Measurements from ENCODE around the gene CRYL1.

CRYL1 gene

DNA sequence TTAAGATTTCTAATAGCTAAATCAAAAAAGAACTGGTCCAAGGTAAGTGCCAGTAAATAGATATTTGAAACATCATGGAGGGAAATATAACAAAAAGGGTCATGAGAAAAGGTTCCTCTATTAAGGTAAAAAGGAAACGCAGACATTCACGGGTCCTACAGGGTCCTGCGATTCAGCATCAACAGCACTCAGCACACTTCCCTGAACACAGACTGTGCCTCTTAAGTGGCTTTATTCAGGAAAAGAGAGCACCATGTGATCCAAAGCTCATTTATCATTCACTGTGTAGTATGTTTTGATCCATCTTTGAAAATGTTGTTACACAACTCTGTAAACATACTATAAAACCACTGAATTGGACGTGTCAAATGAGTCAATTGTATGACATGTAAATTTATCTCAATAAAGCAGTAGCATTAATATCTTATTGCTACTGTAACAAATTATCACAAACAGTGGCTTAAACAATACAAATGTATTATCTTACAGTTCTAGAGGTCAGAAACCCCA, 33.7 kb downstream of the CRYL1 start:
- no peak for ATAC-seq

DNA sequence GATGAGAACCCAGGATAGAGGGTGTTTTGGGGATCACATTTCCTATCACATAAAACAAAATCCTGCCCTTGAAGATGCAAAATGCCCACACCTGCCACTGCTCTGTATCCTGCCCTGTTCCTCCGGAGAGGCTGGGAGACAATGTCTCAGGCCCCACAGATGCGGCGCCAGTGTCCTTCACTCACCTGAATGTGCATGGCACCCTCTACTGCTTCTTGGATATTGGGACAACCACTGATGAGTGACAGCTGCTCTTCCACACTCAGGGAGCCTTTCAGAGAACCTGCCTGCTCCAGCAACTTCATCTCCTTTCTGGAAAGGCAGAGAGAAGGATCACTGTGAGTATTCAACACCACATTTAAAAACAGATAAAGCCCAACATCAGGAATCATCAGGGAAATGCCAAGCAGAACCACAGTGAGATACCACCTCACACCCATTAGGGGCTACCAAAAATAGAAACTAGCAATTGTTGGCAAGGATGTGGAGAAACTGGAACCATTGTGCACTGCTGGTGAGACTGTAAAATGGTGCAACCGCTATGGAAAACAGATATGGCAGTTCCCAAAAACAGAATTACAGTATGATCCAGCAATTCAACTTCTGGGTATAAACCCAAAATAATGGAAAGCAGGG, 36.4 kb downstream of the CRYL1 start:
- ATAC-seq: peak in 1 of 2 donors; percentile 68

DNA sequence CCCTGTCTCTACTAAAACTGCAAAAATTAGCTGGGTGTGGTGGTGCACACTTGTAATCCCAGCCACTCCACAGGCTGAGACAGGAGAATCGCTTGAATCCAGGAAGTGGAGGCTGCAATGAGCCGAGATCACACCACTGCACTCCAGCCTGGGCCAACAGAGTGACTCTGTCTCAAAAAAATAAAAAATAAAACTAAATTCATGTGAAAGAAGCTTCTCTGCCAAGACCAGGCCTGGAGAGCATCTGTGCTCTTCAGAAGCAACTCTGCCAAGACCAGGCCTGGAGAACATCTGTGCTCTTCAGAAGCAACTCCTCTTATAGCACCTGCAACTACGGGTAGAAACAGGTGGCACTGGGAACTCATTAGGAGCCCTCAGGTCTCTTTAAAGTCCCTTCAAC, 37.7 kb downstream of the CRYL1 start:
- no peak for ATAC-seq

DNA sequence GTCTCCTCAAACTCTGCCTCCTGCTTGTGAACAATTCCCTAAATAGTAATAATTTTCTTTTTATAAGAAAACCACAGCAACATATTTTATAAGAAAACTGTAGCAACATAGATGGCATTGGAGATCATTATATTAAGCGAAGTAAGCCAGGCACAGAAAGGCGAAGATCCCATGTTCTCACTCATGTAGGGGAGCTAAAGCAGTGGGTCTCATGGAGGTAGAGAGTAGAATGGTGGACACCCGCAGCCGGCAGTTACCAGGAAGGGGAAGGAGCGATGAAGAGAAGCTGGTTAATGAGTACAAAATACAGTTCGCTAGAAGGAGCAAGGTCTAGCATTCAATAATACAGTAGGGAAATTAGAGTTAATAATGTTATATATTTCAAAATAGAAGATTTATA, 42.9 kb downstream of the CRYL1 start:
- no peak for ATAC-seq

- no peak for ATAC-seq
Measured at GRCh38 chr13:20482275-20482761, 43.3 kb downstream of the CRYL1 start.

GRCh38 chr13:20477394-20477793, 48.3 kb downstream of the CRYL1 start:
- ATAC-seq: no peak

DNA sequence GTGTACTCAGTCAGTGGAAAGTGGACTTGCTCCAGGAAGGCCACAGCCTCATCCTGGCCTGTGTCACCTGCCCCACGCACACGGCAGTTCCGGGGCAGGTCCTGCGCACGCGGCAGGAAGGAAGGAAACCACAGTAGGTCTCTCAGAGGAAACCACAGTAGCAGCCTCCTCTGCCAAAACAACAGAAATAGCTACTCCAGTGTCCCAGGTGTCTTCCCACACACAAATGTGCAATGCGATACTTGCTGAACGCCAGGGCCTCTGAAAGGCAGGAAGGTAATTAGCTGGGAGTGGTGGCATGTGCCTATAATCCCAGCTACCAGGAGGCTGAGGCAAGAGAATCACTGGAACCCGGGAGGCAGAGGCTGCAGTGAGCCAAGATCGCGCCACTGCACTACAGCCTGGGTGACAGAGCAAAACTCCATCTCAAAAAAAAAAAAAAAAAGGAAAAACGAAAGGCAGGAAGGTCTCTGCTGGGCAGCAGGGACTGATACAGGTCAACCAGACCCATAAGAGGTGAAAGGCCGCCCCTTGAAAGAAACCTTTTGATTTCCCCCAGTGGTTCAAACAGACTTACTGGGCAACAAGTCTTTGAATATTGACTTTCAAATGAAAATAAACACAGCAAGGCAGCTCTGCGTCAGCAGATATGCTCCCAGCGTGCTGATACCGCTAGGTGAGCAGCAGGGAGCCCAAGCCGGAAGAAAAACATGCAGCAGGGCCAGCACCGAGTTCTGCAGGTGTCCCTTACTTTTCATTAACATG, 49.5 kb downstream of the CRYL1 start:
- peak; percentile 90 to 95 for ATAC-seq

GRCh38 chr13:20474515-20474914, 51.1 kb downstream of the CRYL1 start:
- ATAC-seq: no peak

DNA sequence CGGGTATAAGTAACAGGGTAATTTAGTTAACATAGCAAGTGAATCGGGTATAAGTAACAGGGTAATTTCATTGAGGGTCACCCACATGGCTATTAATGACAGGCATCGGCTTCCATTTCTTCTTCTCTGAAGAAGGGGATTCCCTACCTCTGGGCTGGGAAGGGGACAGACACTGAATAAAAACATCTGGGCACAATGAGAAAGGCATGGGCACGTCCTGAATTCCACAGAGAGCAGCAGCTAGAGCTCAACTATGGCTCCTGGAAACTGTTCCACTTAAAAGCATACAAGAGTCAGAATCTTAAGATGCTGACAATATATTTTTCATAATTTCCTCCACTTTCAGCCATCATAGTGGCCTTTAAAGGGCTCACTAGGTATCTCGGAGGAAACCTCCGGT, 51.8 kb downstream of the CRYL1 start:
- no peak for ATAC-seq

- ATAC-seq: no peak
Measured at GRCh38 chr13:20473139-20473538, 52.5 kb downstream of the CRYL1 start.

- no peak for ATAC-seq
Measured at GRCh38 chr13:20472531-20472930, 53.1 kb downstream of the CRYL1 start.

DNA sequence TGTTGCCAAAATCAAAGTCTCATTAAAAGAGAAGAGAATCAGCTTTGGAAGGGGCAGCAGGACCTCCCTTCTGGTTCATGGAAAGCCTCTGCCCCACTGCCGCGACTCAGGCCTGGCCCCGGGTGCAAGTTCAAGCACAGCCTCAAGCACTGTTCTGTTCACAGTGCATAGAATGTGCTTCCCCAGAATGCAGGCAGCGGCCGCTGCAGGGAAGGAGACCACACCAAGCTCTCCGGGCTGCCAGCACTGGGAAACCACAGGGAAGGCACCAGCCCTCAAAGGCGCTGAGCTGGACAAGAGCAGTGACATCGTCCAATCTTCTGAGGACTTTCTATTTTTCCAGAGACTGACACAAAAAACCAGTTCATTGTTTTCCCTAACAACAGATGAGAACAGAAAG, 55.5 kb downstream of the CRYL1 start:
- ATAC-seq: no peak

DNA sequence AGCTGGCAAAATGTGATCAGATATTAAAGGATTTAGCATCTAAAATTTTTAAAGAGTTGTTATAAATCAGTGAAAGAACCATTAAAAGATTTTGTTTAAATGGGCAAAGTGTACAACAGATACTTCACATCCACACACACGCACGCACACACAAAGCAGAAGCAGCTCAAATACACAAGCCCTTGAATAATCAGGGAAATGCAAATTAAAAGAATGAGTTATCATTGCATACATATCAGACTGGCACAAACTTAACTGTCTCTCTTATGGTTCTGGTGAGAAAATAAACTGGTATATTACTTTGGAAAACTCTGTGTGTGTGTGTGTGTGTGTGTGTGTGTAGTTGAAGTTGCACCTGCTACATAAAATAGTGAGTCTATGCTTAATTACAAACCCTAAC, 59.3 kb downstream of the CRYL1 start:
- ATAC-seq: no peak

DNA sequence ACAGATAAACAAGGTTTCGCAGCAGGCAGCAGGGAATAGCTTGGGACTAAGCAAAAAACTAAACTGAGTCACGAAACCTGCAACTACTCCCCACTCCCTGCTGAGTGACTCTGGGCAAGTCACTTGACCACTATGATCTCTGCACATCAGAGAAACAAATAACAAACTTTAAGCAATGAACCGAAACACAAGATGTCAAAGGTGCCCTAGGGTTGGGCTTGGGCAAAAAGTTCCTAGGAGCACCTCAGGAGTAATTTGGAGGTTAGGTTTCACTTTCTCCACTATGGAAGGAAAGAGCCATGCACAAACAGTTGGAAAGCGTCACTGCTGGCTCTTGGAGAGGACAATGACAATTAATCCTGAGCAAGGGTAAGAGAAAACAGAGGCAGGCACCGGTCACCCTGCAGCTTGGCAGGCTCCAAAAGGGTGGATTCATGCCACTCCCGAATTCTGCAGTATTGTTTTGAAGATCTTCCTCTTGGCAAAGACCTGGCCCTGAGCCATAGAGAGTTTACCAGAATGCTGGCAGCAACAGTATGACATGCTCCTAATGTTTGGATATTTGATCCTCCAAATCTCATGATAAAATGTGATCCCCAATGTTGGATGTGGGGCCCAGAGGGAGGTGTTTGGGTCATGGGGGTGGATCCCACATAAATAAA, 60.3 kb downstream of the CRYL1 start:
- no peak for ATAC-seq

GRCh38 chr13:20462921-20463320, 62.7 kb downstream of the CRYL1 start:
- no peak for ATAC-seq

DNA sequence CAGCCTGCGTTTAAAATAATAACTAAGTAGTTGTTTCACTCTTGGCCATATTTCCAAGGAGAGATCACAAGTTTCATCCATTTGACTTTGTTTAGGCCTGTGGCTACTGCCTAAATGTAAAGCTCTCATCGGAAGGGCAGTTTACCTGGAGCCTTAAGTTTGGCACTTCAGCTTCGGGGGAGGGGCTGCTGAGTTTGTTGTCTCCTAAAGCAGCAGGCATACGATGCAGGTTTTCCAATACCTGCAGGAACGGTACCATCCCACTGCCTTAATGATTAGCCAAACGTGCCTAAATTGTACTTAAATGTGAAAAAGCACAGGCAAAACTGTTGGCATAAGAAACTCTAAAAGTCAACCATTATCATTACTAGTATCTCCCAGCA, 63.1 kb downstream of the CRYL1 start:
- no peak for ATAC-seq

DNA sequence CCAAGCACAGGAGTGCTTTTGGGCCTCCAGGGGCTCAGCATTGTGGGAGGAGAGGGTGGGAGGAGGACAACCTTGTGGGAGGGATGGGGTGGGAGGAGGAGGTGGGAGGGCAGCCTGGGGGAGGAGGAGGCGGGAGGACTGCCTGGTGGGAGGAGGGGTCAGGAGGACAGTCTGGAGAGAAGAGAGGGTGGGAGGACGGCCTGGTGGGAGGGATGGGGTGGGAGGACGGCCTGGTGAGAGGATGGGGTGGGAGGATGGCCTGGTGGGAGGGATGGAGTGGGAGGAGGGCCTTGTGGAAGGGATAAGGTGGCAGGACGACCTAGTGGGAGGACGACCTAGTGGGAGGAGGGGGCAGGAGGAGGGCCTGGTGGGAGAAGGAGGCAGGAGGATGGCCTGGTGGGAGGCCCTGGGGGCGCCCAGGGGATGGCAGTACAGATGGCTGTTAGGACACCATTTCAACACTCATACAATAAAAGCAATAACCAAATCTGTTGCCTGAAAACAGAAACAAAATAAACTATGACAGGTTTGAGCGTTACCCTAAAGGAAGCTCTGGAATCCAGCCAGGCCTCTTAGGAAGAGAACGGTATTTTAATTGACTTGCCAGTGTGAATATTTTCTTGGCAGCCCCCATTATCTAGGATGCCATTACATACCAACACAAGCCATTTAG, 63.7 kb downstream of the CRYL1 start:
- no peak for ATAC-seq

- ATAC-seq: no peak
Measured at GRCh38 chr13:20461481-20461859, 64.2 kb downstream of the CRYL1 start.

DNA sequence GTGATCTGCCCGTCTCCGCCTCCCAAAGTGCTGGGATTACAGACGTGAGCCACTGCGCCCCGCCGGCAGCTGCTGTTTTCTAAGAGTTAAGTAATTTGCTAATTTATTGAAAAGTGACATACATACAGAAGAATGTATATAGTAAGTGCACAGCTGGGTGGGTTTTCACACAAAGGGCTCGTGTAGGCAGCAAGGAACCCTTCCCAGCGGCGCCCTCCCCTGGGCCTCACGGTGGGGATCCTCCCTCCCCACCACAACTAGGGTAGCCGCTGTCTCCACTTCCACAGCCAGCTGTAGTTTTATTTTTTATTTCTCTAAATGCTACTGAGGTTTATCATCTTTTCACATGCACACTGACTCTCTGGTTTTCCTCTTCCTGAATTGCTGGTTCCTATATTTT, 64.9 kb downstream of the CRYL1 start:
- ATAC-seq: no peak

DNA sequence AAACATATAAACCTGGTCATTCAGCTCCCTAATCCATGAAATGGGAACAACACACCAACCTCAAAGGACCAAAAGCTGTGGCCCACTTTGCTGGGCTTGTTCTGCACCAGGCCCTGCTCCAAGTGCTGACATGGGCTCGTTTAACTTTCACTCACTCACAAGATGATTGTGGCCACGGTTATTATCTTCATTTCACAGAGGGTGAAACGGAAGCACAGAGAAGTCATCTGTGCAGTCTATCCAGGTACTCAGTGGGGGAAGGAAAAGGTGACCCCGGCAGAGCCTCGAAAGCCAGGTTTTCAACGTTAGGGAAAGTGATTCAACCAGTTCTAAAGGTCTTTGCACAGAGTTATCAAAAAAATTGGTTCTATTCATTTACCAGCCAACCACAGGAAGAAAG, 68.0 kb downstream of the CRYL1 start:
- peak in 1 of 2 donors; percentile 49 for ATAC-seq

DNA sequence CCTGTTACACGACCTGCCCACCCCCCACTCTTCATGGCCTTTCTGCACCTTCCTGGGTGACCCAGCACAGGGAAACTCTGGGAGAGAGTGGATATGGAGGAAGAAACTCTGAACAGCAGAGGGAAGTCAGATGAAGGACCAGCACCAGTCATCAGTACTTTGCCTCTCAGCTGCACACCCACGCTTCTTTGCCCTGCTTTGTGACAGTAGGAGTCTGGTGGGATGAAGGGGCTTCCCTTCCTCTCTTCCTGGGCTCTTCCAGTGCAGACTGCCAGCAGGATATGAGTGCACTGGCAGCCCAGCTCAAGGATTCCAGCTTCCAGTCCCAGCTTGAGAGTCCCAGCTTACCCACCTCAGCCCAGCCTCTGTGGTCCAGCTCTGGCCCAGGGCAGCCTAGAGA, 68.9 kb downstream of the CRYL1 start:
- ATAC-seq: no peak

- no peak for ATAC-seq
Measured at GRCh38 chr13:20451397-20451796, 74.3 kb downstream of the CRYL1 start.

GRCh38 chr13:20448470-20448869, 77.2 kb downstream of the CRYL1 start:
- ATAC-seq: no peak
